Osteocyte (in vitro differentiated cells): ENCODE data around the gene HDAC9. TPM values are rescaled to one million over a fixed set of nuclear protein-coding genes. Genes with fewer than 3 reads are reported as not detected.

Experiments used
- DNase-seq: peaks from one replicate; pipeline ENCODE4 v3.0.0; 2021; ENCODE audit warnings: mixed read lengths; ENCODE audit not compliant: unreplicated experiment; ENCODE audit errors: extremely low spot score
- H3K27ac Mint-ChIP-seq: one replicate; pipeline ENCODE4 v1.8.0; 2021; ENCODE audit warnings: mild to moderate bottlenecking, mixed read lengths; ENCODE audit not compliant: unreplicated experiment
- H3K27me3 Mint-ChIP-seq: one replicate; pipeline ENCODE4 v1.8.0; 2021; ENCODE audit warnings: mixed read lengths; ENCODE audit not compliant: unreplicated experiment
- H3K36me3 Mint-ChIP-seq: one replicate; pipeline ENCODE4 v1.8.0; 2021; ENCODE audit warnings: mixed read lengths; ENCODE audit not compliant: unreplicated experiment
- H3K4me1 Mint-ChIP-seq: one replicate; pipeline ENCODE4 v1.8.0; 2021; ENCODE audit warnings: mixed read lengths; ENCODE audit not compliant: unreplicated experiment
- H3K4me3 Mint-ChIP-seq: one replicate; pipeline ENCODE4 v1.8.0; 2021; ENCODE audit warnings: mild to moderate bottlenecking, moderate library complexity, mixed read lengths; ENCODE audit not compliant: unreplicated experiment
- H3K9me3 Mint-ChIP-seq: one replicate; pipeline ENCODE4 v1.8.0; 2021; ENCODE audit warnings: mixed read lengths; ENCODE audit not compliant: unreplicated experiment
- CTCF ChIP-seq: fragments of 200-600 bp; sonication (generic); IDR thresholded peaks from 2 replicates; pipeline ENCODE4 v1.5.0; 2021; ENCODE audit warnings: antibody characterized with exemption, mild to moderate bottlenecking, moderate library complexity
- total RNA-seq: library from RNA; stranded (reverse); gene quantifications from 2 replicates; pipeline ENCODE4 v1.2.1, GENCODE V29; 2021

HDAC9 gene
- total RNA-seq, 1 donor from 2014 or later, result 0.81 TPM

DNA sequence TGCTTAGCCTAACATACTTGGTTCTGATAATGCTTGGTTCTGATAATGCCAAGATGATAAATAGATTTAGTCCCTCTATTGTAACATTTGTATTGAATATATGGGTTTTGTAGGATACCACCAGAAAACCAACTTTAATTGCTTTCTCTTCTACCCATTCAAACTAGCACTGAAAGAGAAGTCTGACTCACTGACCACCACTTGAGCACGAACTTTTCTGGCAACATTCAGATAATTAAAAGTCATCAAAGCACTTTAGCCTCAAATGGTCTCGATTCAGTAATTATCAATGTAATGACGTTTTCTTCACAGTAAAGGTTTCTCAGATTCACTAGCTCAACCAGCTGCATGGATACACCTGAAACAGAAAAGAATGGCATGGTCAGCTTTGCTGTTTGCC, 63.0 kb downstream of the HDAC9 start:
- H3K4me1 Mint-ChIP-seq, result peaks cover 34% of the 10 kb centered on the region
- no peak for TF ChIP-seq CTCF
- no peak overlapping the region for H3K27ac Mint-ChIP-seq
- no peak for DNase-seq
- H3K9me3 Mint-ChIP-seq, result no peaks in the 10 kb centered on the region
- no peaks in the 10 kb centered on the region for H3K27me3 Mint-ChIP-seq
- H3K4me3 Mint-ChIP-seq, result no peak overlapping the region
- H3K36me3 Mint-ChIP-seq, result no peaks in the 10 kb centered on the region

- H3K4me3 Mint-ChIP-seq, result no peak overlapping the region
- H3K9me3 Mint-ChIP-seq, result no peaks in the 10 kb centered on the region
- H3K4me1 Mint-ChIP-seq, result peaks cover 31% of the 10 kb centered on the region
- no peak for TF ChIP-seq CTCF
- no peak overlapping the region for H3K27ac Mint-ChIP-seq
- H3K36me3 Mint-ChIP-seq, result no peaks in the 10 kb centered on the region
- H3K27me3 Mint-ChIP-seq, result no peaks in the 10 kb centered on the region
- DNase-seq, result no peak
These were observed 63.4 kb downstream of the HDAC9 start for GRCh38 chr7:18558910-18559309.

GRCh38 chr7:18559756-18560155, 64.2 kb downstream of the HDAC9 start:
- Mint-ChIP-seq H3K36me3 (no peaks in the 10 kb centered on the region), H3K4me1 (peaks cover 28% of the 10 kb centered on the region), H3K27me3 (no peaks in the 10 kb centered on the region), H3K4me3 (no peak overlapping the region), H3K9me3 (no peaks in the 10 kb centered on the region), H3K27ac (no peak overlapping the region)
- no peak for TF ChIP-seq CTCF
- DNase-seq, result no peak

GRCh38 chr7:18564779-18565178, 69.2 kb downstream of the HDAC9 start:
- no peaks in the 10 kb centered on the region for H3K36me3 Mint-ChIP-seq
- H3K4me3 Mint-ChIP-seq, result no peak overlapping the region
- no peaks in the 10 kb centered on the region for H3K9me3 Mint-ChIP-seq
- DNase-seq, result no peak
- no peak overlapping the region for H3K27ac Mint-ChIP-seq
- H3K27me3 Mint-ChIP-seq, result no peaks in the 10 kb centered on the region
- H3K4me1 Mint-ChIP-seq, result peaks cover 2% of the 10 kb centered on the region
- TF ChIP-seq CTCF, result no peak

DNA sequence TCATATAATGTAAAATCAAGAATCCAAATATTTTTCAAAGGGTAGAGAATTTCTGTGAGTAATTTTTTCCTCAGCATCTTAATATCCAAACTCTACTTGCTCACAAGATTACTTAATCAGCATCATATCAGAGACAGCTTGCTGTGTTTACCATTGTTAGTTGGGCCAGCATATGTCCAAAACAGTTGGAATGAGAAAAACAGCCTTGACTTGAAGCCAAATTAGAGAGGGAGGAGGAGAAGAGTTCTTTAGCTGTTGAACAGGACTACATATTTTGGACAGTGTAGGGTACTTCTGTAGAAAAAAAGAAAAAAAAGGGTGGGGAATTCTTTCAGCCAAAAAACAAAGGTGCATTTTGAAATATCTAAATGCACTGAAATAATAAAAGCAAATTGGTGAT, 69.8 kb downstream of the HDAC9 start:
- H3K27me3 Mint-ChIP-seq, result no peaks in the 10 kb centered on the region
- no peaks in the 10 kb centered on the region for H3K9me3 Mint-ChIP-seq
- no peak for TF ChIP-seq CTCF
- H3K4me1 Mint-ChIP-seq, result no peaks in the 10 kb centered on the region
- H3K4me3 Mint-ChIP-seq, result no peak overlapping the region
- DNase-seq, result no peak
- H3K36me3 Mint-ChIP-seq, result no peaks in the 10 kb centered on the region
- no peak overlapping the region for H3K27ac Mint-ChIP-seq
